Measurements from ENCODE around the gene GYG1.

Gene GYG1
- long read RNA-seq, donor 1, partial matches to known transcripts: 0 of 2 reads
- long read RNA-seq, donor 1, other reads (novel, unspliced or antisense): 0 of 2 reads
- long read RNA-seq, donor 2, transcript GYG1-201 (7 exons, 1,890 nt): major isoform, 6 of 6 reads
- long read RNA-seq, donor 2, partial matches to known transcripts: 0 of 6 reads
- long read RNA-seq, donor 2, other reads (novel, unspliced or antisense): 0 of 6 reads
- long read RNA-seq, donor 3, partial matches to known transcripts: 0 of 1 reads
- long read RNA-seq, donor 3, other reads (novel, unspliced or antisense): 0 of 1 reads
- long read RNA-seq, donor 4, partial matches to known transcripts: 5 of 9 reads
- long read RNA-seq, donor 4, other reads (novel, unspliced or antisense): 0 of 9 reads
- long read RNA-seq, donor 5, partial matches to known transcripts: 0 of 5 reads
- long read RNA-seq, donor 5, other reads (novel, unspliced or antisense): 0 of 5 reads
- long read RNA-seq, donor 6, partial matches to known transcripts: 6 of 10 reads
- long read RNA-seq, donor 6, other reads (novel, unspliced or antisense): 0 of 10 reads
- long read RNA-seq, donor 7, transcript GYG1-201 (7 exons, 1,890 nt): major isoform, 11 of 13 reads
- long read RNA-seq, donor 7, partial matches to known transcripts: 0 of 13 reads
- long read RNA-seq, donor 7, other reads (novel, unspliced or antisense): 0 of 13 reads
- long read RNA-seq, donor 8, partial matches to known transcripts: 0 of 2 reads
- long read RNA-seq, donor 8, other reads (novel, unspliced or antisense): 0 of 2 reads

DNA sequence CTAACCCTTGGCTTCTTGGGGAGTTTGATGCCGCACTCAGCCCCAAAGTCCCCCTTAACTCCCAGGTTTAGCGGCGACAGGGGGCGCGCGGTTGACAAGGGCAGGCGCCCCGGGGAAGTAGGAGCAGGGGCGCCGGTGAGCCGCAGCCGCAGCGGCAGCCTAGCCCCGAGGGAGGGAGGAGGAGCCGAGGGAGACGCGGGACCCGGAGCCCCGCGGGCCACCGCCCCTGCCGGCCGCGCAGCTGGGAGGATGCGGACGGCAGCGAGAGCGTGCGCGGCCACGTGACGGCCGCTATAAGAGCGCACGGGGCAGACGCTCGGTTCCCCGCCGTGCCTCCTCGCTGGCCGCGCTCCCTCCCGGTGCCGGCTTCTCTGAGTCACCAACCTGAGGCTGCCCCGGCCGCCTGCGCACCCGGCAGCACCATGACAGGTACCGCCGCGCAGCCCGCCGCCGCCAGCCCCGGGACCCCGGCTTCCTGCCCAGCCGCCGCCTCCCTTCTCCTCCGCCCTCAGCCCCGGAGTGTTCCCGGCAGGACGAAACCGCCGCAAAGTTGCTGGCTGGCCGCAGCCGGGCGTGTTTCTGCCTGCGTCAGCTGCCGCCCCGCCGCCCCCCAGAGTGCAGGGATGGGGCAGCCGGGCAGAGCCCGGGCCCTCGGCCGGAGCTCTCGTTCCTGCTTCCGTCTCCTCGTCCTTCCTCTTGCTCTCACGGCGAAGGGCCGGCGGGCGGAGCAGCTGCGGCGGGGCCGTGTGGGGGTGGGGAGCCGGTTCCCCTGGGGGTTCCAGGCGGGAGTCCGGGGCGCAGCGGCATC is at the start of gene GYG1:
TSS of gene GYG1 (plus strand) at position 322 of the 808 bp plus-strand sequence. CDS start at position 423, 101 bp downstream.
- peak; percentile 91 for DNase-seq

DNA sequence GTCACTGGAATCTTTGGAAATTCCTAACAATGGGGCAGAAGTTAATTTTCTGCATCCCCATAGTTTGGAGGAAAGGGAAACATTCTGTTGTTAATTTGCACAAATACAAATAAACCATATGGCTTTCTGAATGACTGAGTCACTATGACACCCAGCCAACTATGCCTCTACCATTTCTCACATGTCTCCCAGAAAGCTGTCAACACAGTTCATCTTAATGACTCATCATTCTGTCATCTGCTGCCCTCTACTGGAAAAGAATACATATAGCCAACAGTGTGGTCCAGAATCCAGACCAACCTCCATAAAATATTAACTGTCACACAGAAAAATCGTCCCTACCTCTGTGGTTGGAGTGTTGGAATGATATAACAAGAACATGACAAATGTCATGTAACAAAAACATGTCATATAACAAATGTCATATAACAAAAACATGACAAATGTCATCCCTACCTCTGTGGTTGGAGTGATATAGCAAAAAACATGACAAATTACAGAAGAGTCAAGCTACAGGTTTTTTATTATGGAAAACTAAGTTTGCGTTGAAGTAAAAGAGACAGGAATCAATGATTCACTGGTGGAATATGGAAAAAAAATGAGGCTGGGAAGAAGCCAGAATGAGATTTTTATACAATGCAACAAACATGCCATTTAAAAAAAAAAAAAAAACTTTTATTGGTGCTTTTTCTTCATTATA is 47.7 kb upstream of the GYG1 start:
- peak; percentile 16 for DNase-seq

DNA sequence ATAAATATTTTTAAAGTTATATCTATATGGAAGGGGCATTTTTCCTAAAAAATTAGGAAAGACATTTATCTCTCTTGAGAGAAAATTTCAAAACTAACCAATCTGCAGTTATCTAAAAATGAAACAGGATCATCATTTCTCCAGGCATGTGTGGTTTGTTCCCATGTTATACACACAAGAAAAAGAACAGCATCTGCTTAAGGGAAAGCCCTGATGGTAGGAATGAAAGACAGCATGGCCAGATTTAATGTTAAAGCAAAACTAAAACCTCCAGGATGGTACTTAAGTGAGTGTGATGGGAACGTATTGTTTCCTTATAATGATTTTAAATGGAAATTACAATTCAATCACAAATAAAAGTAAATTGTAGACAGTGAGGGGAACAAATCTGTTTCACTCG is 46.2 kb upstream of the GYG1 start:
- DNase-seq: no peak

DNA sequence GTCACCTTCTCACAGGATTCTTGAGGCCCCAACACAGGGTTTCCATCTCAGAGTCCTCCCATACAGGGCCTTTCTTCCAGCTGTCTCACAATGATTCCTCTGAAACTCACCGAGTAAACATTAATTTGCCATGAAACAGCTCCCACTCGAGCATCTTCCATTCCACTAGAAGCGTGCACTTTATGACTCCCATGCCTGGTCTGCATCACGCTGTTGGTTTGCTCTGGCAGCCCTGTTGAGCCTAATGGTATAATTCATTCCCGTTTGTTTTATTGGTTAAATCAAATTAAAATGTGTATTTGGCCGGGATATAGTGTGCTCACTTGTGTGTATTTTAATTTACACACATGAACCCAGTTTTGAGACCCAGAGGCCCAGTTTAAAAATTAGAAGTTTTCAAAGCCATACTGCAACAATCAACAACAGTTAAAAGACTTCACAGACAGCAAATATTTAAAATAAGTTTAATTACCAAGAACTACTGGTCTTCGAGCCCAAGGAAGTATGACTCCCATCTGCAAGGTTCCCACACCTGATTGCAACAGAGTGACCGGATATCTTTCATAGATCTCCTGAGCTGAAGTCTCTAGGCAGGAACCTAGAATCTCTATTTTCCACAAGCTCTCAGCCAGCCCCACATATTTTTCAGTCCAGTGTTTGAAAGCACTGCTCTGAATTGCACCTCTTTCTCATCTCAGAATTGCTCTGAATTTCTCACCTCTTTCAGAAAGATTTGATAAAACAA is 42.3 kb upstream of the GYG1 start:
- DNase-seq: no peak

GRCh38 chr3:148950806-148951205 is 40.5 kb upstream of the GYG1 start:
- DNase-seq: no peak

GRCh38 chr3:148951599-148952361 is 39.6 kb upstream of the GYG1 start:
- no peak for DNase-seq

DNA sequence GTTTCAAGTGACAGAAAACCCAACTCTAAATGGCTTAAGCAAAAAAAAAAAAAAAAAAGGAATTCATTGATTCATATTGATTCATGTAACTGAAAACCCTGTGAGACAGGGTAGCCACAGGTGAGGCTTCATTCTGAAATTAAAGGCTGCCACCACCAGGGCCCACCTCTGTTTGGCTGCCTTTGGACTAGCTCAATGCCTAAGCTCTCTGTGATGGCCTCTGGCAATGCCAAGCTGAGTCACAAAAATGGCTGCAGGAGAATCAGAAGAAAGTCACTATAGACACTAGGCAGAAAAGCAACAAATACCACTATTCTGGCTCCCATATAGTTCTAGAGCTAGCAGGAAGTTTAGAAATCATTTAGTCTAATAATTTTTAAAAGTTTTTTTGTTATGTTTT is 38.2 kb upstream of the GYG1 start:
- DNase-seq: no peak

DNA sequence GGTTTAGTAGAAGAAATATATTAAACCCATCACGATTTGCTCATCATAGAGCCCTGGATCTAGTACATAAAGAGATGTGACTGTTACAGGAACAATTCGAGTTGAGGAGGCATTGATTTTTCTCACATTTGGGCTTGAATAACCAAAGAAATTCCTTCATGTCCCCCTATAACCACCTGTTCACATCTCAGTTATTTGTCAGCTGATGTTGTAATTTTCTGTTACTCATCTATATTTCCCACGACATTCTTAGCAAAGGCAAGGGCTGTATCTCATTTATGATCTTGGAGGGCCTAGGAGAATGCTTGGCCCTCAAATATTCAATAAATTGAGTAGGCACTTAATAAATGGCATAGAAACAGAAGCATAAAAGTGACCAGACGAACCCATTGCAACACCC is 36.4 kb upstream of the GYG1 start:
- DNase-seq: no peak

DNA sequence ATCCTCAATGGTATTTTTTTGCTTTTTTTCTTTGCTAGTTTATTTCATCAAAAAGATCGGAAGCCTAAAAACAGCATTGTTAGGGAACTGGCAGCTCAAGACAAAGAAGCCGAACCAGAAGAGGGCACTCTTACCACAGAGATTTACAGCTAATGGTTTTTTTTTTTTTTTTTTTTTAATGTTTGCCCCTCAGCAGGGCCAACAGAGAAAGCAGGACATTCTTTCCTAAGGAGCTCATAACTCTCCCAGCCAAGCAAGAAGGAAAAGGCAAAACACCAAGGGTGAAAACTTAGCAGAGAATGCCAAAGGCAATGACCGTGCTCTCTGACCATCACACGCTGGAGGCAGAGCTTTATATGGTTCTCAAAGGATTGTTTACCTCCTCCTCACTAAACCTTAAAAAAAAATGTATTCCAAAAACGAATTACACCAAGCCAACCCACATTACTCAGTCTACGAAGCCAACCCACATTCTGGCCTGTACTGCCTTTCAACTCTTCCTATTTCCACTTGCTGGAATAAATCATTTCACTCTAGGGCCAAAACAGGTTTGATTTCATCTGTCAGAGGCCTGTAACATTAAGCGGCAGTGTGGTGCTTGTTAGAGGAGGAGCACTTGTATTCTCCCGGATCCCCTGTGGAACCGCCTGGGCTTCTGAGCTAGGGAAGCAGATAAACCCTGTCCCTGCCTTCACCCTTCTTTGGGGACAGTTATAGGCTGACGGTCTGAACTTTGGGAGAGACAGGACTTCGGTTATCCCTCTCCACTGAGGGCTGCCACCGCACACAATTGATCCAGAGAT is 35.6 kb upstream of the GYG1 start:
- DNase-seq: peak; percentile 61

DNA sequence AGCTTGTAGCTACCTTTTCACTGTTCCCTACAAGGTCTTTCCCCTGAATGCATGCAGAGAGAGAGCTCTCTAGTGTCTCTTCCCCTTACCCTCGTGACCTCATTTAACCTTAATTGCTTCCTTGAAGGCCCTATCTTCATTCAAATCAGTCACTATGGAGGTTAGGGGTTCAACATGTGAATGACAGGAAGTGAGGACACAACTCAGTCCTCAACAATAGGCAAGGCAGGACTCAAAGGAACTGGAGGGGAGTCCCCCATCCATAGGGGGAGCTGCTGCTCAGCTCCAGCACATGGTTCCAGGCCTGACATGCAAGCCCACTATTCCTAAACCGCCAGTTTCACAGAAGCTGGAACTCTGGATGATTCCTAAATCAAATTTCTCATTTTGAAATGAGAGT is 33.8 kb upstream of the GYG1 start:
- DNase-seq: no peak

DNA sequence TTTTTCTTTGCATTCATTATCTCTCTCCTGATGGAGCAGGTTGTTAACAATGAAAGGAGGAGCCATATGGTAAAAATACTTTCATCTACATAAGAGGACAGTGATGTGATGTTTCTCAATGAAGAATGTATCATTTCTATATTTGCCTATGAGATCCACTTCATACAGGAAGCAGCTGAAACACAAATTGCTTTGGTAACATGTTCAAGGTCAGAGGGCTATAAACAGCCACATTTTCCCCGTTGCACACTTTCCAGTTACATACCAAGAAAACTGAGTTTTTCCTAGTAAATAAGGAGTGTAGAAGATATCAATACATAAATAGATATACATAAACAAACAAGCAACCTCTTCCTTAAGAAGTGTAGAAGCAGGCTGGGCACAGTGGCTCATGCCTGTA is 32.6 kb upstream of the GYG1 start:
- no peak for DNase-seq

GRCh38 chr3:148962513-148962912 is 28.8 kb upstream of the GYG1 start:
- DNase-seq: no peak

DNA sequence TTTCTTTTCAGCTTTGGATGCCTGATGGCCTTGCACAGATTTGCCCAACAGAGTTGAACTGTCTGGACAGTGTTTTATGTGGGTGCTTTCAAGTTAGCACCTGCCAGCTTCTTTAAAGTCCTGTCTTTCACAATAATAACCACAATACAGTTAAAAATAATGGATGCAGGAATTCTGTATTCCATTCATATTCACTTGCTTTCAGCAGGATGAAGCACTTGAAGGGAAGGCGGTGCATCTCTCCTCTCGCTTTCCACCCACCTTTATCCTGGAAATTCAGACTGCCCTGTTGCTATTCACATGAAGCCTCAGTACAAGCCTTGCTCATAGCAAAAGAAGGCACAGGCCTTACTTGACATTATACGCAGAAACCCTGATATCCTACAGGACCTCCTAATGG is 26.5 kb upstream of the GYG1 start:
- DNase-seq: no peak

GRCh38 chr3:148968321-148968720 is 23.0 kb upstream of the GYG1 start:
- no peak for DNase-seq

DNA sequence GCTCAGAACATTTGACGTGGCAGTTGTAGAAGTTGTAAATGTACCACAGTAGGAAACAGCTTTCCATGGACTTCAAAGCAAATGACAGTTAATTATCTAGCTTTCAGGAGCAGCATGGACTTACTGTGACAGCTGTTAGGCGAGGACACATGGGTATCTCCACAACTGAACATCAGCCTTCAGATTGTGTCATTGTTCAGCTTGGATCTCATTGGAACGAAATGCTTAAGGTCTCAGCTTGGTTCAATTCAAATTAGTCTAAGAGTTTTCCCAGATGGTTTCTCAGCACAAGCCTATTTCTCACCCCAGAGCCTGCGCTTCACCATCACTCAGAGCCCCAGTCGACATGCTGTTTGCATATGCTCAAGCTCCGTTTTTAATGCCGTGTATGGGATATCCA is 21.1 kb upstream of the GYG1 start:
- no peak for DNase-seq

DNA sequence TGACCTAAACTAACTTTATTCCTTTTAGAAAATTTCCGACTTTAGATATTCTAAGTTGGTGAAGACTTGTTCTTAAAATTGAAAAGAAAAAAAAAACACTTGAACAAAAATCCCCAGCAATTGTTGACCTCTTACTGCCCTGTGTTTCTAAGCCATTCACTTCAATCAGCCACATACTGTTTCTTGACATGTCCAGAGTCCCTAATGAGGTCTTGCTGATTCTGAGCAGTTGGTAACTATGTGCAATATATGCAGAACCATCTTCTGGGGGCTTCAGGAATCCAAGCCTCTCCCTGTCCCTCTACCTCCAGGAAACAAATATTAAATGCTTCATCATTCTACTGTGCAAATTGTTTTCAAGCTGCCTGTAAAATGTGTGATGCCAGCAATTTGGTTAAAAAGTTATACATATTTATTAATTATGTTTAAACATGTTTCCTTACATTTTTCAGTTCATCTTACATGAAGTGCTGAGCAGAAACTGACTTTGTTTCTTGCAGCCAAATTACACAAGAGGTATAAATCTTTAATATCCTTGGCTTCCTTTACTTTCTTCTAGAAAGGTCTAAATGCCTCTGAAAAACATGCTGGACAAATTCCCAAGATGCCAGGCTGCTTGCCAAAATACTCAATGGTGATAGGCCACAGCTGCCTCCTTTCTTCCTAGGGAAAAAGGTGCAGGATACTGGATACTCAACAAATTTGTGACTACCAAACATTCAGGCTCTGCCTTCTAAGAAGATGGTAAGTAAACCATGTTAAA is 19.8 kb upstream of the GYG1 start:
- no peak for DNase-seq

DNA sequence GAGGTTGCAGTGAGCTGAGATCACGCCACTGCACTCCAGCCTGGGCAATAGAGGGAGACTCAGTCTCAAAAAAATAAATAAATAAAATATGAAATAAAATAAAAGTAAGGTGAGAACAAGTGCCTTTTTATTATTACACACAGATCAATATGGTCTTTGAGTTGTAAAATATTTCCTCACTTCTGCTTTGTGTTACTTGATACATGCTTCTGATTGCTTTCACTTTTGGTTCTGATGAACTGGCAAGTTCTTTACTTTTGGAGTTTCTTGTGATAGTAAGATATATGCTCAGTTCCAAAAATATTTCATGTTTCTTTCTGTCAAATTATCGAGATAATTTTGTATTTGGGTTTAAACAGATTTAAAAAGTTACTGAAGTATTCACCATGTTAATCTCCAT is 16.6 kb upstream of the GYG1 start:
- no peak for DNase-seq

DNA sequence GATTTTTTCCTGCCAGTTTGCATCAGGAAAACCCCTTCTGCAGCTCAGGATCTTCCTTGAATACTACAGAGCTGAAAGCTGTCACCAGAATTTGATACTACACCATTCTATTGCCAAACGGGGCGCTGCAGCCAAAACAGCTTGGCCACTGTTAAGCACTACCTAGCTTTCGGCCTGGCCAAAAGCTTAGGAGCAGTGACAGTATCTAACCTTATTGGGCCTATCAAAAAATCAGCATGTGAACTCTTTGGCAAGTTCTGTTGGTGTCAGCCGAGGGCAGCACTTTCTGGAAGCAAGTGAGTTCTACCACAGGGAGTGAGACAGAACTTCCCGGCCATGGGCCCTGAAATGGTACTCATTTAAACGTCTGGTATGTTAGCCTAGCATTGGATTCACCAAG is 16.1 kb upstream of the GYG1 start:
- DNase-seq: no peak

- no peak for DNase-seq
These were observed 15.6 kb upstream of the GYG1 start for GRCh38 chr3:148975696-148976095.
